ENCODE results near the gene EPHB6. TPM values are rescaled to one million over a fixed set of nuclear protein-coding genes. Genes with fewer than 3 reads are reported as not detected.

The EPHB6 gene
- total RNA-seq, 2 donors from 2014 or later = 8.2 to 19.4 TPM

DNA sequence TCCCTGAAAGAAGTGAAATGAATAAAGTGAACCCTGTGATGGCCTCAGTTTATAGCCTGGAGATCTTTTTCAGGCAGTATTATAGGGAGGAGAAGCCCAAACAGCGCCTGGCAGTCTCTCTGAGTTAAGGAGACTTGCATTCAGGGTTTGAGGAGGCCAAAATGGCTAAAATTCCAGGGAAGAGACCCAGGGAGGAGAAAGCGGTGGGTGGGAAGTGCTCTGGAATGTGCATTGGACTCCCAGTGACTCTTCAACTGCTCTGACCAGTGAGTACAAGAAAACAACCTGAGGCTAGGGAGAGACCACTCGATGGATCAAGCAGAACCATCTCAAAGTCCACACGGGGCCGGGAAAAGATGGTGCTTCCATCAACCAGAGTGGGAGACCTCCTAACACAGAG lies 35.3 kb upstream of the EPHB6 start:
- no peaks in the 10 kb centered on the region for H3K27me3 ChIP-seq
- no peaks in the 10 kb centered on the region for H3K4me1 ChIP-seq
- no peak overlapping the region for H3K27ac ChIP-seq
- H3K4me3 ChIP-seq = no peak overlapping the region
- H3K36me3 ChIP-seq = no peaks in the 10 kb centered on the region
- H3K9me3 ChIP-seq = no peaks in the 10 kb centered on the region
- DNase-seq (ENCODE audit: low spot score) = no peak
- TF ChIP-seq, protein P1, sequence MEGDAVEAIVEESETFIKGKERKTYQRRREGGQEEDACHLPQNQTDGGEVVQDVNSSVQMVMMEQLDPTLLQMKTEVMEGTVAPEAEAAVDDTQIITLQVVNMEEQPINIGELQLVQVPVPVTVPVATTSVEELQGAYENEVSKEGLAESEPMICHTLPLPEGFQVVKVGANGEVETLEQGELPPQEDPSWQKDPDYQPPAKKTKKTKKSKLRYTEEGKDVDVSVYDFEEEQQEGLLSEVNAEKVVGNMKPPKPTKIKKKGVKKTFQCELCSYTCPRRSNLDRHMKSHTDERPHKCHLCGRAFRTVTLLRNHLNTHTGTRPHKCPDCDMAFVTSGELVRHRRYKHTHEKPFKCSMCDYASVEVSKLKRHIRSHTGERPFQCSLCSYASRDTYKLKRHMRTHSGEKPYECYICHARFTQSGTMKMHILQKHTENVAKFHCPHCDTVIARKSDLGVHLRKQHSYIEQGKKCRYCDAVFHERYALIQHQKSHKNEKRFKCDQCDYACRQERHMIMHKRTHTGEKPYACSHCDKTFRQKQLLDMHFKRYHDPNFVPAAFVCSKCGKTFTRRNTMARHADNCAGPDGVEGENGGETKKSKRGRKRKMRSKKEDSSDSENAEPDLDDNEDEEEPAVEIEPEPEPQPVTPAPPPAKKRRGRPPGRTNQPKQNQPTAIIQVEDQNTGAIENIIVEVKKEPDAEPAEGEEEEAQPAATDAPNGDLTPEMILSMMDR (IDR thresholded peaks at IDR 0.05) = no peak

DNA sequence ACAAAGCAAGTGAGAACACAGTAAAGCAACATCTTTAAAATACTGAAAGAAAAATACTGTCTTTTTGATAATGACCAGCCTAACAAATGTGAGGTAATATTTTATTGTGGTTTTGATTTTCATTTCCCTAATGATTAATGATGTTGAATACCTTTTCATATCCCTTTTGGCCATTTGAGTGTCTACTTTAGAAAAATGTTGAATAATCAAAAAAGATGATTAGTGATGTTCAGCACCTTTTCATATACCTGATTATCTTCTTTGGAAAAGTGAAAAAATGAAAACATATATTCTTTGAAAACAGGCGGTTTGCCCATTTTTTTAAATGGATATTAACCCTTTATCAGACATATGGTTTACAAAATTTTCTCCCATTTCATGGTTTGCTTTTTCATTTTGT lies 32.2 kb upstream of the EPHB6 start:
- TF ChIP-seq, protein P1 (IDR thresholded peaks at IDR 0.05) = no peak
- Histone ChIP-seq H3K27ac (no peak overlapping the region), H3K36me3 (no peaks in the 10 kb centered on the region), H3K4me1 (no peaks in the 10 kb centered on the region), H3K27me3 (no peaks in the 10 kb centered on the region), H3K4me3 (no peak overlapping the region), H3K9me3 (no peaks in the 10 kb centered on the region)
- DNase-seq (ENCODE audit: low spot score) = no peak

DNA sequence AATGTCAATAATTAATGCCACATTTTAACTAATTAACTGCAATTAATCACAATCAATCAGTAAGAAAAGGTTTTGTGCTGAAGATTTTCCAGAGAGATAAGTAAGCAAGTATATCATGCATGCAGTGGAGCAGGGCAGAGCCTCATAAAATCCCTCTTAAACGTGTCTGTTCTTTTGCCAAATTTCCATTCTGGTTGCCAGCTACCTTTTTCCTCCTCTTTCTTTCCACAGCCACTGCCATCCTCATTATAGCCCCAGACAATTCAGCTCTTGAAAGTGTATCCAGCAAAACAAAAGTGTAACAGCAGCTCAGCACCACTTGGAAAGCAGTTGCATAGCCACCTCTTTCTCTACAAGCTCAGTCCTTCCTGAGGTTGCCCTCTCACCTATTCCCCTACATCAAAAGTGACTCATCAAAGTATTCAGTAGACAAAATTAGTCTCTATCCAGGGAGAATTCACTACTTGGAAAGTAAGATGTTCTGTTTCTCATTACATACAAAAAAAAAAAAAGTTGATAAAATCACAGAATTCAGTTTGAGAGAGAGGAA lies 26.9 kb upstream of the EPHB6 start:
- no peaks in the 10 kb centered on the region for H3K36me3 ChIP-seq
- no peaks in the 10 kb centered on the region for H3K9me3 ChIP-seq
- no peak overlapping the region for H3K4me3 ChIP-seq
- no peaks in the 10 kb centered on the region for H3K4me1 ChIP-seq
- H3K27me3 ChIP-seq = no peaks in the 10 kb centered on the region
- TF ChIP-seq, protein P1 (IDR thresholded peaks at IDR 0.05) = no peak
- DNase-seq (ENCODE audit: low spot score) = no peak
- H3K27ac ChIP-seq = no peak overlapping the region

DNA sequence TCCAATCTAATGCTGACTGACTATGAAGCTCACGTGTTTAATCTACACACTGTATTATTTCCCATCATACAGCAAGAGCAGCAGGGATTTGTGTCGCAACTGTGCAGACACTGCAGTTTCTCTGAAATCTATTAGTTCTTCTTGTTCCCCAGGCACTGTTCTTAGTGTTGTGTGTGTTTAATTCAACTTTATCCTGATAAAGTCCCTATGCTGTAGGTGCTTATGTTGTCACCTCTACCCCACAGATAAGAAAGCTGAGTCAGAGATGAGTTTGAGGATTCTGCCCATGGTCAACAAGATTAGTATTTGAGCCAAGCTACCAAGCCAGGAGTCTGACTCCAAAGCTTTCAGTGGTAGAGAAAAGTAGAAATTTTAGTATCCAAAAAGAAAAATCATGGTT lies 22.5 kb upstream of the EPHB6 start:
- TF ChIP-seq, protein P1 (IDR thresholded peaks at IDR 0.05) = no peak
- Histone ChIP-seq H3K27ac (no peak overlapping the region), H3K36me3 (no peaks in the 10 kb centered on the region), H3K27me3 (no peaks in the 10 kb centered on the region), H3K4me1 (no peaks in the 10 kb centered on the region), H3K9me3 (no peaks in the 10 kb centered on the region), H3K4me3 (no peak overlapping the region)
- DNase-seq (ENCODE audit: low spot score) = no peak

DNA sequence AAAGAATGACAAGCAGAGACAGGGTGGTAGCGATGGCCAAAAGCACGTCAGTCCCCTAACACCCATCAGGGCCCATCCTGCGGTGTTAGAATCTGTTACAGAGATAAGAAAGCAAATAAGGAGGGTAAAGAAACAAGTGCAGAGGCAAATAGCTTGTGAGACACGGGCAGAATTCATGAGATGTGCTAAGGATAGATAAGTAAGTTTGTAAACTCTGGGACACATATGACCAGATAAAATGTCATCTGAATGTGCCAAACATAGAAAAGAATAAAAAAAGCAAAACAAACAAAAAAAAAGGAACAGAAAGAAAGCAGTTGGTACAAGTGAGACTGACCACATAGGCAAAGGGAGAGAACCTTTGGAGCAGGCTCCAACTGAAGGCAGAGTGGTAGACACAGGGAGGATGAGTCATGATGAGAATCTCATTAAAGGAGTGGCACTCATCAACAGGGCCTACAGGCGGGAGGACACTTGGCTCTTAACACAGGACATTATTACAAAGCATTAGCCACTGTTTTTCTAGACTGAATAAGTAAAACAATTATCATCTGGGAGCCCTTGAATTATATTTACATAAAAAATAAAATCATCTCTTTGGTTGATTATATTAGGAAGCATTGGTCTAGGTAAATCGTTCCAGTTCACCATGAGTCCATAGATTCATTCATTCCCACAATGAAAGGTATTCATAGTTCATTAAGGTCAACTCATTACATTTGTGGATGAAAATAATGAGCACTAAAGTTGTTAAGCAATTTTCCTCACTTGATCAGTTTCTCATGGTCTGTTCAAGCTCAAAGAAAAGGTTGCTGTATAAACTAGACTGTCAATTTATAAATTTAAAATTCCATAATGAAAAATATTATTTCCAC lies 21.5 kb upstream of the EPHB6 start:
- no peaks in the 10 kb centered on the region for H3K4me1 ChIP-seq
- no peak overlapping the region for H3K27ac ChIP-seq
- H3K27me3 ChIP-seq = no peaks in the 10 kb centered on the region
- DNase-seq (ENCODE audit: low spot score) = no peak
- H3K36me3 ChIP-seq = no peaks in the 10 kb centered on the region
- no peak overlapping the region for H3K4me3 ChIP-seq
- TF ChIP-seq, protein P1 (IDR thresholded peaks at IDR 0.05) = no peak
- H3K9me3 ChIP-seq = no peaks in the 10 kb centered on the region

All from right atrium auricular region (tissue), 2 donors.